GM21423 (cell line): ENCODE results near the gene CEP135.
A peak's percentile ranks its signal among the peaks of the same experiment; 100 is the strongest.

ENCODE experiments used
- ATAC-seq: cut with Tn5 transposase; IDR thresholded peaks from one replicate; pipeline ENCODE4 v1.9.1; 2021; ENCODE audit warnings: mild to moderate bottlenecking, moderate library complexity; ENCODE audit not compliant: unreplicated experiment

The CEP135 gene

DNA sequence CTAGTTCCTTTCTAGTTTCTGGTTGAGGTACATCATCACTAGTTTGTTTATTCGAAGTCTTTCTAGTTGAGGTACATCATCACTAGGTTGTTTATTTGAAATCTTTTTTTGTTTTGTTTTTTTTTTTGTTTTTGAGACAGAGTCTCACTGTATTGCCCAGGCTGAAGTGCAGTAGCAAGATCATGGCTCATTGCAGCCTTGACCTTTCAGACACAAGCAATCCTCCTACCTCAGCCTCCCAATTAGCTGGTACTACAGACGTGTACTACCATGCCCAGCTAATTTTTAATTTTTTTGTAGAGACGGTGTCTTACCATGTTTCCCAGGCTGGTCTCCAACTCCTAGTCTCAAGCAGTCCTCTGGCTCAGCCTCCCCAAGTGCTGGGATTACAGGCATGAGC is 54.9 kb downstream of the CEP135 start:
- ATAC-seq = no peak

DNA sequence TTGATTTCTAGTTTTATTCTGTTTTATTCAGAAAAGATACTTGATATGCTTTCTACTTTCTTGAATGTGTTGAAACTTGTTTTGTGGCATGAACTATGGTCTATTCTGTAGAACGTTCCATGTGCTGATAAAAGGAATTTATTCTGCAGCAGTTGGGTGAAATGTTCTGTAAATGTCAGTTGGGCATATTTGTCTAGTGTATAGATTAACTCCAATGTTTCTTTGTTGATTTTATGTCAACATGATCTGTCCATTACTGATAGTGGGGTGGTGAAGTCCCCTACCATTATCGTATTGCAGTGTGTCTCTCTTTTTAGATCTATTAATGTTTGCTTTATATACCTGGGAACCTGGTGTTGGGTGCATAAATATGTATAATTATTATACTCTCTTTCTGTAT is 55.5 kb downstream of the CEP135 start:
- no peak for ATAC-seq

- ATAC-seq = no peak
Measured at GRCh38 chr4:56007154-56007553, 58.4 kb downstream of the CEP135 start.

- no peak for ATAC-seq
Measured at GRCh38 chr4:56008206-56008605, 59.5 kb downstream of the CEP135 start.

- ATAC-seq = no peak
Measured at GRCh38 chr4:56026596-56026995, 77.9 kb downstream of the CEP135 start.

- ATAC-seq = no peak
Measured at GRCh38 chr4:56028165-56028564, 79.4 kb downstream of the CEP135 start.

GRCh38 chr4:56038487-56039162 is 89.9 kb downstream of the CEP135 start:
- no peak for ATAC-seq

- ATAC-seq = no peak
Measured at GRCh38 chr4:56040842-56041241, 92.1 kb downstream of the CEP135 start.

GRCh38 chr4:56042225-56042624 is 93.5 kb downstream of the CEP135 start:
- ATAC-seq = no peak

GRCh38 chr4:56048383-56048701 is 99.6 kb downstream of the CEP135 start:
- ATAC-seq = no peak

DNA sequence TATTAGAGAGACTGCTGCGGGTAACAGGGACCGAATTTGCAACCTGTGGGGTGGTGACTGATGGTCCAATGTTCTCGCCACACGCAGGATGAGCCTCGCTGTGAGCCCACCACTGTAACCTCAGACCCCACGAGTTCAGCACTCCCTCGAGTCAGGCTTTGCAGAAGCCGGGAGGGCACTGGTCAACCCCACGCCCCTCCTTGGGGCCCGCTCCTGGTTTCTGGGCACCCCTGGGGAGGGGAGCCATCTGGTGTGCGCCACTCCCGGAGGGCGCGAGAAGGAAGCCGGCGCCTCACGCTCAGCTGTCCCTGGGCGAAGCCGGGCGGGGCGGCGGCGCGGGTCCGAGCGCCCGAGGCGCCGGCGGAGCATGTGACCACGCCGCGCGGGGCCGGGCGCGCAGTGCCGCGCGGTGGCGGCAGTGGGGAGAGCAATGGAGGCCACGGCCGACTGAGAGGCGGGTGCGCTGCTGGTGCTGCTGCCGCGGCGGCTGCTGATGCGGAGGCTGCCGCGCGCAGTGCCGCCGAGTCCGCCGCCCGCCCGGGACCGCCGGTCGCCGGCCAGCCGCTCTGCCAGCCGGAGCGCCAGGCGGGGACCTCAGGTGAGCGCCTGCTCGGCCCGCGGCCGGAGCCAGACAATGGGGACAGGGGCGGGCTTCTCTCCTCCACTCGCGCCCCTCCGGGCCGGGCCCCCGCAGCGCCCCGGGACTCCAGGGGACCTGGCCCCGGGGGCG is 100.1 kb downstream of the CEP135 start:
- ATAC-seq = peak; percentile 98

- ATAC-seq = no peak
Measured at GRCh38 chr4:56050625-56051024, 101.9 kb downstream of the CEP135 start.

DNA sequence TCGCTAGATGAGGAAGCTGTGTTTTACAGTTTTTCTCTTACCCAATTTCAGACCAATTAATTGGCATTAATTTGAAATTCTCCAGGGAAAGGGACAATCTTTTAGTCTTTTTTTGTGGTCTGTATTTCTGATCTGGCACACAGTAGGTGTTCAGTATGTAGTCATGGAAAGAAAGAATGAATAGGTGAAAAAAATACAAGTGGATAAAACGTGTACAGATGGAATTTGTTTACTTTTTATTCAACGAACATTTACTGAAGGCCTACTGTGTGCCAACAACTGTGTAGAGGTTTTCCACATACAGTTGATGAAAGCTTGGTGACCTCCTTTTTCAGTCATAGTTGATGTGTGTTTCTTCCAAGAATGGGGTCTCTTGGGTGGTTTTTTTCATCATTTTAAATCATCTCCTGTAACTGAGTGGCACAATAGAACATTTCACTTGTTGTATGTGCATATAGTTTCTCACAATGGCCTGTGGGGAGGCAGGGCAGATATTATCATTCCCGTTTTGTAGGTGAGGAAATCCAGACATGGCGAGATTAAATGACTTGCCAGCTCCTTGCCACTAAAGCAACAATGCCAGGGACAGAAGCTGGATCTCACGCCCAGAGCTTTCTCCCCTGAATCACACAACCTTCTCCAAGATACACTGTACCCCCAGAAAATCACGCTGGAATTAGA is 102.4 kb downstream of the CEP135 start:
- no peak for ATAC-seq

- no peak for ATAC-seq
Measured at GRCh38 chr4:56051710-56052075, 102.9 kb downstream of the CEP135 start.

- ATAC-seq = no peak
Measured at GRCh38 chr4:56052481-56052880, 103.7 kb downstream of the CEP135 start.

- no peak for ATAC-seq
Measured at GRCh38 chr4:56052966-56053365, 104.2 kb downstream of the CEP135 start.

DNA sequence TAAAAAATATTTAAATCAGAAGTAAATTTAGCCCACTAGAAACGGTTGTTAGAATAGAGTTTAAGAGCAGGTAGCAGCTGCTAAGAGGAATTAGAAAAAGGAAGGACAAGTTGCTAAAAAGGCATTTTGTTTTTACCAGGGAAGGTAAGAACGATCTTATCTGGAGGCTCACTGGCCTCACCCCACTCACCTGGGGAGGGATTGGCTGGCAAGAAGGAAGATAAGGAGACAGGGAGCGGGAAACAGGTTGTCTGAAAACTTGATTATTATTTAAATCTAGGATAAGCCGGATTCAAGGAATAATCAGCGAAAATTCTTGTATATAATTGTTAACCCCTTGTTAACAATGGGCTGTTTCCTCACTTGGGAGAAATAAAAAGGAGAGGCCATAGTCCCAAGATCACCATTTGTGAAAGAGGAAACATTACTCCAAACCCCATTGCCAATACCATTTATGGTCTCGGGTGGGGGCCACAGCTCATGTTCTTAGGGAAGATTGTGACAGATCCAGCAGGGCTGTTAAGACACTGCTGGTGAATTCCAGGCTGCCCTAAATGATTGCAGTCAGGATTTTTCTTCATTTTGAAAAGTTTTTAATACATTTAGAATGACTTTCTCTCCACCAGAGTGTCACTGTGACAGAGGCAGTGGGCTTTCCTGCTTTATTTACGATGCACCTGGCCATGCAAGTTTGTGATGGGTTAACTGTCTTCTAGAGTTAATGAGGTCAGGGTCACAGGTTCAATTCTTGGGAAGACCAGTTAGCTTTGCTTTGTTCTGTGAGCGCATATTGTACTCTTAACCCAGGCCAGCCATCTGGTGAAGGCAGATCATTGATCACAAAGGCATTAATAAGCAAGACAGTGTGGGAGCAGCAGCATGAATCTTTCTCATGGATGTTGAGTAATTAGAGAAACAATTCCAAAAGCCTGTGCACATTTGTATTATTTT is 106.6 kb downstream of the CEP135 start:
- no peak for ATAC-seq

DNA sequence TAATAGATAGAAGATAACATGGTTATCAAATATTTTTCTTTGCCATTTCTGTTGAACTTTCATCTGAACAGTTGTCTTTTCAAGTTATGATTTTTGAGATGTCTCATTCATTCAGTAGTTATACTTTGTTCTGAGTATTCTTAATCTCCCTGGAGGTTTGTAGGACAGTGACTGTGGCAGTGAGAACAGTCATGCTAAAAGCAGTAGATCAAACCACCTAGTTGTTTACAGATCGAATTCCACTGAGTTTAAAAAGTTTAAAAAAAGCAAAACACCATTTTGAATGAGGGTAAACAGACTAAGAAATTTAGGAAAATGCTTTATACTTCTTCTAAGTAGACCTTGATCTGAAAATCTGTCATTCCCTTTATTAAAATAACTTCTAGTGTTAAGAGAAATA is 107.2 kb downstream of the CEP135 start:
- ATAC-seq = no peak

DNA sequence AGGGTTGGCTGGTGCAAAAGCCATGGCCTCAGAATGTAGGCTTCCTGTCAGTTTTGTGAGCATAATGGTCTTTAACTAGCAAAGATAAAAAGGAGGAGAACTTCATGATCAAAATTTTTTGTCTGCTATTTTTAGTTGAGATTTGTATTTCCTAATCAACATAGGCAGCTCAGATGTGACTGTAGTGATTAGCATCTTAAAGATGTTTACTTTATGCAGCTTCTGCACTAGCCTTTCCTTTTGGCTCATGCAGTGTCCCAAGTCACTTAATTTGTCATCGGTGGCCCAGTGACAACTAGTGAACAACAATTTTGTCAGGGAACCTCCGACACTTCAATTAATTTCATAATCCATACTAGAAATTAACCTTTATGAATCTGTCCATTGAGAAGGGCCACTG is 109.8 kb downstream of the CEP135 start:
- no peak for ATAC-seq

- no peak for ATAC-seq
Measured at GRCh38 chr4:56060036-56060435, 111.3 kb downstream of the CEP135 start.

DNA sequence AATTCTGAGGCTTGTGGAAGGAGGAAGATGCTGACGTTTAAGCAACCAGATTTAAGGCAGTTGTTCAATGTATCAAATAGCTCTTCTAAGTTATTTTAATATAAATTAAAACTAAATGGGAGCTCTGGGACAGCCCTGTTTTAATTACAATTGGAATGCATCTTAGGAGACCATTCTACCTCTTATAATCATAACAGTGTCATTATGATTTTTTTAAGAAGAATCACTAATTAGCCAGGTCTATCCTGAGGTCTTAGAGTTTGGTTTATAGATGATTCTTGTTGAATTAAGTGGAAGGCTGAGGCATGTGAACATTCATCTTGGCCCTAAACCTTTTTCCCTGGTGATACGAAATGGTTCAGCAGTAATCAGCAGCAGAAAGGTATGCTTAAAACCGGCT is 113.4 kb downstream of the CEP135 start:
- no peak for ATAC-seq
